H9 (cell line): ENCODE measurements around the gene ZNF618. TPM values are rescaled to one million over a fixed set of nuclear protein-coding genes. Genes with fewer than 3 reads are reported as not detected.

Experiments used
- DNase-seq: peaks from one replicate; pipeline ENCODE4 v3.0.0-alpha.2; 2017
- H2AFZ ChIP-seq: one replicate; pipeline ENCODE4 v1.6.1; 2013; ENCODE audit warnings: mild to moderate bottlenecking, low read length, control low read depth, moderate library complexity
- H2AK5ac ChIP-seq: 2 replicates; pipeline ENCODE4 v1.6.1; 2013; ENCODE audit warnings: low read length, control low read depth, mixed read lengths; ENCODE audit not compliant: insufficient read length
- H2BK120ac ChIP-seq: one replicate; pipeline ENCODE4 v1.6.1; 2013; ENCODE audit warnings: low read depth, mild to moderate bottlenecking, low read length, control low read depth, inconsistent platforms; ENCODE audit not compliant: poor library complexity, severe bottlenecking
- H2BK12ac ChIP-seq: 2 replicates; pipeline ENCODE4 v1.6.1; 2013; ENCODE audit warnings: low read length, control low read depth, mixed read lengths, low read depth; ENCODE audit not compliant: insufficient read length
- H2BK15ac ChIP-seq: 2 replicates; pipeline ENCODE4 v1.6.1; 2013; ENCODE audit warnings: low read depth, low read length, control low read depth
- H2BK20ac ChIP-seq: one replicate; pipeline ENCODE4 v1.6.1; 2013; ENCODE audit warnings: low read depth, mild to moderate bottlenecking, low read length, control low read depth, inconsistent platforms; ENCODE audit not compliant: poor library complexity, severe bottlenecking
- H2BK5ac ChIP-seq: 2 replicates; pipeline ENCODE4 v1.6.1; 2013; ENCODE audit warnings: low read length, control low read depth, mixed read lengths; ENCODE audit not compliant: insufficient read length
- H3K14ac ChIP-seq: 2 replicates; pipeline ENCODE4 v1.6.1; 2013; ENCODE audit warnings: low read length, control low read depth; ENCODE audit not compliant: insufficient read depth
- H3K18ac ChIP-seq: 2 replicates; pipeline ENCODE4 v1.6.1; 2013; ENCODE audit warnings: low read depth, mild to moderate bottlenecking, mixed read lengths, low read length, control low read depth; ENCODE audit not compliant: insufficient read length
- H3K23ac ChIP-seq: 2 replicates; pipeline ENCODE4 v1.6.1; 2013; ENCODE audit warnings: low read length, control low read depth, mixed read lengths, low read depth; ENCODE audit not compliant: insufficient read length
- H3K23me2 ChIP-seq: 2 replicates; pipeline ENCODE4 v1.6.1; 2013; ENCODE audit warnings: low read depth, mild to moderate bottlenecking, mixed read lengths, low read length, control low read depth; ENCODE audit not compliant: insufficient read length, poor library complexity, severe bottlenecking
- H3K27ac ChIP-seq: 2 replicates; pipeline ENCODE4 v1.5.1; 2013; ENCODE audit warnings: low read length, control low read depth, mixed read lengths, low read depth; ENCODE audit not compliant: insufficient read length
- H3K27me3 ChIP-seq: 2 replicates; pipeline ENCODE4 v1.6.1; 2013; ENCODE audit warnings: low read length, control low read depth, inconsistent platforms; ENCODE audit not compliant: insufficient read depth
- H3K4ac ChIP-seq: 2 replicates; pipeline ENCODE4 v1.6.1; 2013; ENCODE audit warnings: low read depth, mild to moderate bottlenecking, control low read depth, inconsistent platforms, low read length, moderate library complexity
- H3K4me1 ChIP-seq: 2 replicates; pipeline ENCODE4 v1.6.1; 2013; ENCODE audit warnings: low read length, control low read depth, inconsistent platforms; ENCODE audit not compliant: insufficient read depth
- H3K4me2 ChIP-seq: 2 replicates; pipeline ENCODE4 v1.6.1; 2013; ENCODE audit warnings: low read length, control low read depth, mixed read lengths; ENCODE audit not compliant: insufficient read length, insufficient read depth
- H3K56ac ChIP-seq: 2 replicates; pipeline ENCODE4 v1.6.1; 2013; ENCODE audit warnings: low read depth, mild to moderate bottlenecking, mixed read lengths, low read length, control low read depth; ENCODE audit not compliant: insufficient read length
- H3K79me1 ChIP-seq: 2 replicates; pipeline ENCODE4 v1.6.1; 2013; ENCODE audit warnings: low read depth, mild to moderate bottlenecking, moderate library complexity, low read length, control low read depth, inconsistent platforms; ENCODE audit not compliant: insufficient read depth, poor library complexity, severe bottlenecking
- H3K79me2 ChIP-seq: 2 replicates; pipeline ENCODE4 v1.6.1; 2013; ENCODE audit warnings: low read length, control low read depth, inconsistent platforms; ENCODE audit not compliant: insufficient read depth
- H3K9ac ChIP-seq: 2 replicates; pipeline ENCODE4 v1.6.1; 2013; ENCODE audit warnings: low read length, control low read depth, mixed read lengths; ENCODE audit not compliant: insufficient read length; ENCODE audit errors: extremely low read depth
- H3K9me3 ChIP-seq: one replicate; pipeline ENCODE4 v1.6.1; 2013; ENCODE audit warnings: low read depth, low read length, inconsistent platforms; ENCODE audit not compliant: control insufficient read depth
- H3T11ph ChIP-seq: one replicate; pipeline ENCODE4 v1.6.1; 2013; ENCODE audit warnings: mild to moderate bottlenecking, low read length, control low read depth, inconsistent platforms
- H4K20me1 ChIP-seq: one replicate; pipeline ENCODE4 v1.6.1; 2013; ENCODE audit not compliant: control insufficient read depth, insufficient read length, insufficient read depth
- H4K5ac ChIP-seq: 2 replicates; pipeline ENCODE4 v1.6.1; 2013; ENCODE audit warnings: low read depth, mild to moderate bottlenecking, mixed read lengths, low read length, control low read depth; ENCODE audit not compliant: insufficient read length
- H4K8ac ChIP-seq: replicated peaks from 2 replicates; pipeline ENCODE4 v1.6.1; 2013; ENCODE audit warnings: low read length, control low read depth, mixed read lengths, low read depth; ENCODE audit not compliant: insufficient read length
- H4K91ac ChIP-seq: 2 replicates; pipeline ENCODE4 v1.6.1; 2013; ENCODE audit warnings: low read depth, mild to moderate bottlenecking, moderate library complexity, mixed read lengths, low read length, control low read depth; ENCODE audit not compliant: insufficient read length
- H3K27ac Mint-ChIP-seq, 3 experiments: 2 replicates in 2 of 3; 3 replicates in 1 of 3; pipeline ENCODE4 v1.8.0; 2020 to 2021; ENCODE audit warnings: mixed read lengths in 3 of 3, mild to moderate bottlenecking in 1 of 3, moderate library complexity in 1 of 3
- H3K27me3 Mint-ChIP-seq: 2 replicates; pipeline ENCODE4 v1.8.0; 2021; ENCODE audit warnings: low read depth, mild to moderate bottlenecking, moderate library complexity, mixed read lengths
- H3K36me3 Mint-ChIP-seq, 3 experiments: 2 replicates in 2 of 3; 3 replicates in 1 of 3; pipeline ENCODE4 v1.8.0; 2020 to 2021; ENCODE audit warnings: low read depth in 3 of 3, mixed read lengths in 3 of 3; ENCODE audit not compliant: insufficient read depth in 1 of 3
- H3K4me1 Mint-ChIP-seq, 2 experiments: 2 replicates each; pipeline ENCODE4 v1.8.0; 2020; ENCODE audit warnings: mixed read lengths in 2 of 2
- H3K4me3 Mint-ChIP-seq, 2 experiments: 2 replicates in 1 of 2; 3 replicates in 1 of 2; pipeline ENCODE4 v1.8.0; 2020 to 2021; ENCODE audit warnings: mild to moderate bottlenecking in 2 of 2, mixed read lengths in 2 of 2, moderate library complexity in 1 of 2
- H3K9me3 Mint-ChIP-seq, 2 experiments: 2 replicates in 1 of 2; 3 replicates in 1 of 2; pipeline ENCODE4 v1.8.0; 2020; ENCODE audit warnings: mild to moderate bottlenecking in 2 of 2, mixed read lengths in 2 of 2, moderate library complexity in 1 of 2
- CTCF ChIP-seq: fragments of 200-600 bp; sonication (generic); conservative IDR thresholded peaks from 3 replicates; pipeline ENCODE4 v1.8.0; 2021; ENCODE audit warnings: antibody characterized with exemption, mild to moderate bottlenecking
- WGBS: extraction: QIAGEN DNeasy Blood & Tissue Kit; methylation state at CpG from one replicate; pipeline ENCODE4 v1.1.7; 2013; ENCODE audit warnings: missing lambda C conversion rate, low lambda C conversion rate, mixed read lengths; ENCODE audit not compliant: insufficient read length; ENCODE audit errors: extremely low coverage; 5-methylcytosine and 5-hydroxymethylcytosine counted together
- total RNA-seq: library from RNA; stranded (reverse); gene quantifications from 2 replicates; pipeline ENCODE4 v1.2.1, GENCODE V29; 2021

The ZNF618 gene
- total RNA-seq, 1 experiment from 2014 or later, result 13.6 TPM

- Mint-ChIP-seq H3K4me1 (peaks cover 8 to 22% of the 10 kb centered on the region in 2 experiments), H3K4me3 (peak overlapping the region; percentile 74 to 77), H3K27me3 (peaks cover 56% of the 10 kb centered on the region), H3K36me3 (peaks cover 3 to 11% (median 3%) of the 10 kb centered on the region in 3 experiments; a peak in 6 of 7 replicates), H3K9me3 (peaks cover 5 to 6% of the 10 kb centered on the region in 2 experiments), H3K27ac (no peak overlapping the region; a peak in 1 of 7 replicates)
- Histone ChIP-seq H2BK12ac (no peak overlapping the region), H2AK5ac (no peak overlapping the region), H4K91ac (no peak overlapping the region), H3K27ac (no peak overlapping the region), H3K18ac (no peak overlapping the region), H2BK120ac (no peak overlapping the region), H3K4me2 (no peak overlapping the region), H3K4me1 (0 out of 2 replicates have a peak, but pooled peaks cover 2% of the 10 kb centered on the region), H4K20me1 (no peaks in the 10 kb centered on the region), H3K56ac (no peak overlapping the region), H3K14ac (no peak overlapping the region), H3K79me2 (no peaks in the 10 kb centered on the region), H2BK5ac (no peak overlapping the region), H4K8ac (no peak overlapping the region), H3K23ac (no peak overlapping the region), H3K9ac (no peak overlapping the region), H3T11ph (no peak overlapping the region), H2BK15ac (no peak overlapping the region), H3K23me2 (peaks cover 7% of the 10 kb centered on the region), H2AFZ (no peak overlapping the region), H3K9me3 (no peaks in the 10 kb centered on the region), H2BK20ac (no peak overlapping the region), H3K27me3 (peaks cover 3% of the 10 kb centered on the region; the same call in 1 of the 2 replicates), H3K4ac (no peak overlapping the region), H3K79me1 (no peaks in the 10 kb centered on the region), H4K5ac (no peak overlapping the region)
- no CpG with 5 or more reads among the region's 14 CpGs for WGBS
- TF ChIP-seq CTCF, result no peak
- no peak for DNase-seq
These were observed 220.9 kb downstream of the ZNF618 start for GRCh38 chr9:114096866-114097612.
